Loucy (cell line): ENCODE measurements around the gene ATP1A1.

ENCODE experiments used
- CTCF ChIP-seq: fragments of 200-600 bp; sonication (generic); conservative IDR thresholded peaks from 2 replicates; pipeline ENCODE4 v1.5.1; 2014; ENCODE audit warnings: mild to moderate bottlenecking, antibody characterized with exemption, low read length
- EZH2phosphoT487 ChIP-seq: fragments of 200-600 bp; IDR thresholded peaks from 2 replicates; pipeline ENCODE4 v1.6.1; 2018; ENCODE audit warnings: antibody characterized with exemption, mild to moderate bottlenecking, moderate library complexity, borderline replicate concordance

- TF ChIP-seq EZH2phosphoT487 (no peak), CTCF (no peak)
Observed at GRCh38 chr1:116357487-116357886, 15.6 kb upstream of the ATP1A1 start.
